ENCODE data around the gene KEL.

Gene KEL

GRCh38 chr7:142961595-142961972 lies 579 bp downstream of the KEL start:
- no peak for DNase-seq

- no peak for DNase-seq
Measured at GRCh38 chr7:142960955-142961512, 1.1 kb downstream of the KEL start.

GRCh38 chr7:142959202-142959601 lies 3.0 kb downstream of the KEL start:
- no peak for DNase-seq

GRCh38 chr7:142957723-142958122 lies 4.4 kb downstream of the KEL start:
- DNase-seq = no peak

GRCh38 chr7:142956951-142957623 lies 5.1 kb downstream of the KEL start:
- DNase-seq = no peak

GRCh38 chr7:142954680-142955268 lies 7.4 kb downstream of the KEL start:
- no peak for DNase-seq

- DNase-seq = no peak
Measured at GRCh38 chr7:142950235-142950634, 11.9 kb downstream of the KEL start.

- no peak for DNase-seq
Measured at GRCh38 chr7:142948603-142949002, 13.6 kb downstream of the KEL start.

- no peak for DNase-seq
Measured at GRCh38 chr7:142945001-142945400, 17.2 kb downstream of the KEL start.

- no peak for DNase-seq
Measured at GRCh38 chr7:142943706-142944268, 18.4 kb downstream of the KEL start.

- DNase-seq = no peak
Measured at GRCh38 chr7:142942746-142943145, 19.4 kb downstream of the KEL start.

GRCh38 chr7:142941541-142941940 lies 20.6 kb downstream of the KEL start:
- no peak for DNase-seq

GRCh38 chr7:142940966-142941535 lies 21.1 kb downstream of the KEL start:
- DNase-seq = no peak

- DNase-seq = no peak
Measured at GRCh38 chr7:142939226-142939910, 22.8 kb downstream of the KEL start, which contains the start of gene LLCFC1. TSS of gene LLCFC1 (plus strand) at chr7:142939484. CDS start at chr7:142939622, 138 bp downstream.

GRCh38 chr7:142938611-142939010 lies 23.6 kb downstream of the KEL start:
- DNase-seq = no peak

GRCh38 chr7:142935941-142936565 lies 26.1 kb downstream of the KEL start:
- no peak for DNase-seq

GRCh38 chr7:142934056-142934455 lies 28.1 kb downstream of the KEL start:
- DNase-seq = no peak

- no peak for DNase-seq
Measured at GRCh38 chr7:142933624-142934023, 28.5 kb downstream of the KEL start, which contains the start of gene TRPV5. TSS of gene TRPV5 (minus strand) at chr7:142933746. CDS start at chr7:142933459, 287 bp downstream.

- no peak for DNase-seq
Measured at GRCh38 chr7:142933092-142933475, 29.1 kb downstream of the KEL start.

- no peak for DNase-seq
Measured at GRCh38 chr7:142932386-142933091, 29.6 kb downstream of the KEL start.

GRCh38 chr7:142930126-142930730 lies 31.9 kb downstream of the KEL start:
- DNase-seq = no peak

GRCh38 chr7:142927949-142928348 lies 34.2 kb downstream of the KEL start:
- no peak for DNase-seq
